IMR-90 (cell line): ENCODE measurements around the gene PSAPL1. TPM values are rescaled to one million over a fixed set of nuclear protein-coding genes. Genes with fewer than 3 reads are reported as not detected.

Source experiments
- ATAC-seq: fragments of 200-7000 bp; cut with Tn5 transposase; 2 replicates; pipeline ENCODE4 v1.9.1; 2020; ENCODE audit warnings: low read depth, mild to moderate bottlenecking, moderate library complexity
- BruUV-seq: library from RNA; stranded (reverse); fragments of 400-500 nt; replicated peaks from 2 replicates; lab custom pipeline; 2021; lab: Mats Ljungman, UMichigan
- CTCF ChIA-PET: fragments of 300-600 bp; formaldehyde crosslinking; extraction: SDS; loops from one replicate; lab custom pipeline; 2021; ENCODE audit warnings: antibody characterized with exemption; lab: Yijun Ruan, JAX
- POLR2A ChIA-PET: fragments of 300-600 bp; sonication (Branson Sonifier 250); formaldehyde crosslinking; loops from one replicate; lab custom pipeline; 2022; ENCODE audit warnings: antibody characterized with exemption; ENCODE audit not compliant: unreplicated experiment; lab: Charles Lee
- DNase-seq: peaks from one replicate; pipeline ENCODE4 v3.0.0; 2013
- H2AFZ ChIP-seq: replicated peaks from 2 replicates; pipeline ENCODE3; 2013; ENCODE audit warnings: low read length, mild to moderate bottlenecking; ENCODE audit not compliant: poor library complexity
- H2AK5ac ChIP-seq: 2 replicates; pipeline ENCODE4 v1.6.1; 2013; ENCODE audit warnings: low read depth, low read length, inconsistent platforms
- H2AK9ac ChIP-seq: replicated peaks from 2 replicates; pipeline ENCODE3; 2013; ENCODE audit warnings: mild to moderate bottlenecking, low read depth, low read length, moderate library complexity; ENCODE audit not compliant: poor library complexity
- H2BK120ac ChIP-seq: 2 replicates; pipeline ENCODE4 v1.6.1; 2013; ENCODE audit warnings: low read depth, low read length, inconsistent platforms
- H2BK15ac ChIP-seq: 3 replicates; pipeline ENCODE4 v1.6.1; 2013; ENCODE audit warnings: low read depth, low read length, inconsistent platforms
- H2BK20ac ChIP-seq: 2 replicates; pipeline ENCODE4 v1.6.1; 2013; ENCODE audit warnings: low read depth, mild to moderate bottlenecking, inconsistent platforms, low read length, moderate library complexity
- H2BK5ac ChIP-seq: 2 replicates; pipeline ENCODE4 v1.6.1; 2013; ENCODE audit warnings: mild to moderate bottlenecking, low read depth, low read length, inconsistent platforms; ENCODE audit not compliant: poor library complexity, severe bottlenecking
- H3K14ac ChIP-seq: replicated peaks from 2 replicates; pipeline ENCODE4 v1.6.1; 2013; ENCODE audit warnings: low read depth, low read length, inconsistent platforms
- H3K18ac ChIP-seq: 2 replicates; pipeline ENCODE4 v1.6.1; 2013; ENCODE audit warnings: low read depth, low read length, control low read depth
- H3K23ac ChIP-seq: 2 replicates; pipeline ENCODE4 v1.6.1; 2013; ENCODE audit warnings: low read depth, low read length, inconsistent platforms
- H3K27ac ChIP-seq: 2 replicates; pipeline ENCODE4 v1.5.1; 2013; ENCODE audit warnings: mild to moderate bottlenecking, control low read depth, low read length; ENCODE audit not compliant: insufficient read depth
- H3K27me3 ChIP-seq: 2 replicates; pipeline ENCODE4 v1.6.1; 2013; ENCODE audit warnings: low read length; ENCODE audit not compliant: control insufficient read depth, insufficient read depth
- H3K36me3 ChIP-seq: 2 replicates; pipeline ENCODE4 v1.6.1; 2013; ENCODE audit warnings: low read length, mixed read lengths; ENCODE audit not compliant: control insufficient read depth, insufficient read depth
- H3K4ac ChIP-seq: 2 replicates; pipeline ENCODE4 v1.6.1; 2013; ENCODE audit warnings: low read depth, low read length, inconsistent platforms
- H3K4me1 ChIP-seq: 2 replicates; pipeline ENCODE4 v1.6.1; 2013; ENCODE audit warnings: low read length, mixed read lengths; ENCODE audit not compliant: control insufficient read depth, insufficient read depth
- H3K4me2 ChIP-seq: 2 replicates; pipeline ENCODE4 v1.6.1; 2013; ENCODE audit warnings: low read depth, mild to moderate bottlenecking, control low read depth, low read length, moderate library complexity
- H3K4me3 ChIP-seq: 2 replicates; pipeline ENCODE4 v1.5.1; 2013; ENCODE audit warnings: low read depth, mild to moderate bottlenecking, control low read depth, low read length, moderate library complexity; ENCODE audit not compliant: insufficient read depth
- H3K56ac ChIP-seq: 2 replicates; pipeline ENCODE4 v1.6.1; 2013; ENCODE audit warnings: low read length, inconsistent platforms; ENCODE audit not compliant: insufficient read depth; ENCODE audit errors: extremely low read depth
- H3K79me1 ChIP-seq, 2 experiments: 2 replicates each; pipeline ENCODE4 v1.6.1; 2013; ENCODE audit warnings: low read length in 2 of 2, inconsistent platforms in 1 of 2, low read depth in 1 of 2
- H3K9ac ChIP-seq: 2 replicates; pipeline ENCODE4 v1.6.1; 2013; ENCODE audit warnings: low read depth, low read length, control low read depth
- H3K9me1 ChIP-seq: 2 replicates; pipeline ENCODE4 v1.6.1; 2013; ENCODE audit warnings: low read length, inconsistent platforms; ENCODE audit not compliant: insufficient read depth
- H3K9me3 ChIP-seq: 2 replicates; pipeline ENCODE4 v1.6.1; 2013; ENCODE audit warnings: low read length; ENCODE audit not compliant: control insufficient read depth, insufficient read depth
- H4K20me1 ChIP-seq: 2 replicates; pipeline ENCODE4 v1.6.1; 2013; ENCODE audit warnings: low read length, inconsistent platforms; ENCODE audit not compliant: insufficient read depth
- H4K5ac ChIP-seq: 2 replicates; pipeline ENCODE4 v1.6.1; 2013; ENCODE audit warnings: mild to moderate bottlenecking, low read depth, low read length, control low read depth
- H4K8ac ChIP-seq, 2 experiments: 2 replicates each; pipeline ENCODE4 v1.6.1; 2013; ENCODE audit warnings: low read depth in 2 of 2, low read length in 2 of 2, control low read depth in 1 of 2, inconsistent platforms in 1 of 2
- H4K91ac ChIP-seq: 2 replicates; pipeline ENCODE4 v1.6.1; 2013; ENCODE audit warnings: low read depth, low read length, inconsistent platforms; ENCODE audit not compliant: insufficient read depth
- CEBPB ChIP-seq: IDR thresholded peaks from 2 replicates; pipeline ENCODE4 v1.6.1; 2012; ENCODE audit warnings: low read depth, low read length, improper control_type of control experiment
- CHD1 ChIP-seq: IDR thresholded peaks from 2 replicates; pipeline ENCODE4 v1.6.1; 2012; ENCODE audit warnings: low read depth, low read length, improper control_type of control experiment
- MAFK ChIP-seq: IDR thresholded peaks from 2 replicates; pipeline ENCODE4 v1.6.1; 2012; ENCODE audit warnings: low read depth, low read length, improper control_type of control experiment
- MAZ ChIP-seq: IDR thresholded peaks from 2 replicates; pipeline ENCODE4 v1.6.1; 2012; ENCODE audit warnings: low read depth, mild to moderate bottlenecking, low read length, improper control_type of control experiment, moderate library complexity, borderline replicate concordance
- MXI1 ChIP-seq: IDR thresholded peaks from 2 replicates; pipeline ENCODE4 v1.6.1; 2012; ENCODE audit warnings: low read depth, mild to moderate bottlenecking, low read length, moderate library complexity, borderline replicate concordance
- POLR2A ChIP-seq: IDR thresholded peaks from 2 replicates; pipeline ENCODE4 v1.6.1; 2012; ENCODE audit warnings: mild to moderate bottlenecking, low read depth, low read length
- RAD21 ChIP-seq: IDR thresholded peaks from 2 replicates; pipeline ENCODE4 v1.6.1; 2012; ENCODE audit warnings: low read length, improper control_type of control experiment
- RCOR1 ChIP-seq: IDR thresholded peaks from 2 replicates; pipeline ENCODE4 v1.6.1; 2012; ENCODE audit warnings: mild to moderate bottlenecking, low read length, improper control_type of control experiment; ENCODE audit not compliant: insufficient replicate concordance
- RFX5 ChIP-seq: IDR thresholded peaks from 2 replicates; pipeline ENCODE4 v1.8.0; 2012; ENCODE audit warnings: low read depth, mild to moderate bottlenecking, low read length, moderate library complexity
- WGBS, 2 experiments: methylation state at CpG; one replicate each; pipeline versions ENCODE4 v1.1.5 to v1.1.7; 2013; ENCODE audit warnings: missing lambda C conversion rate in 2 of 2; ENCODE audit not compliant: insufficient read length in 1 of 2; ENCODE audit errors: extremely low coverage in 2 of 2; 5-methylcytosine and 5-hydroxymethylcytosine counted together
- dilution Hi-C: fragments of 300-500 bp; cut with HindIII; formaldehyde crosslinking; loops from one replicate; pipeline ENCODE4 v1.14.3; 2018; ENCODE audit warnings: low sequenced_read_pairs; ENCODE audit not compliant: unreplicated experiment
- in situ Hi-C: fragments of 300-500 bp; cut with MboI; formaldehyde crosslinking; loops from 3 replicates; pipeline ENCODE4 v1.14.3; 2019; ENCODE audit warnings: low sequenced_read_pairs, inconsistent platforms, mixed read lengths
- intact Hi-C: fragments of 100-400 bp; cut with micrococcal nuclease; formaldehyde crosslinking; loops from 2 replicates; pipeline ENCODE4 v1.10.0; 2022
- polyA plus RNA-seq, 3 experiments: library from polyadenylated mRNA; depleted of rRNA; stranded (reverse); fragments of >200 nt; gene quantifications; 2 replicates each; pipeline ENCODE4 v1.2.3, GENCODE V29; 2012; ENCODE audit warnings: low replicate concordance in 1 of 3
- total RNA-seq: library from RNA; depleted of rRNA; stranded (reverse); fragments of >200 nt; gene quantifications from 2 replicates; pipeline ENCODE4 v1.2.3, GENCODE V29; 2012
- TF ChIP-seq, protein P1 (sequence below): conservative IDR thresholded peaks from 2 replicates; pipeline ENCODE4 v1.5.1; 2012; ENCODE audit warnings: mild to moderate bottlenecking, low read depth, low read length, improper control_type of control experiment

Gene PSAPL1
- total and polyA plus RNA-seq, 2 of the 4 experiments (the other 2 are of a cell fraction) = not detected

DNA sequence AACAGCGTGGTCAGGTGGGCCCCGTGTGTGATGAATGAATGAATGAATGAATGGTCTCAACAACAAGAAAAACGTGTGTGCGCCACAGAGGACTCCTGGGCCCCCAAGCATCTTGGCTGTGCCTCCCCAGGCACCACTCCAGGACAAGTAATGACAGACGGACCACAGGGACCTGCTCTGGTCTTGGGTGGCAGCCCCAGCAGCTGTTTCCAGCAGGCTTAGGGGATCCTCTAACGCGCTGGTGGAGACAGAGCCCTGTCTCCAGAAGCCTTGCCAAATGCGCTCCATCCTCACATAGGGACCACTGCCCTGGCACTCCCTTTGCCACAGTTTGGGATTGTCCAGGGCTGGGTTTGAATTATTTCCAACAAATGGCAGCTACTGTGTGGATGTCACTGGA lies 39.1 kb downstream of the PSAPL1 start:
- Histone ChIP-seq H3K9me3 (no peaks in the 10 kb centered on the region), H2BK5ac (no peak overlapping the region), H3K27ac (no peak overlapping the region), H3K14ac (no peak overlapping the region), H2BK120ac (no peak overlapping the region), H4K5ac (no peak overlapping the region), H3K56ac (no peak overlapping the region), H2BK15ac (no peak overlapping the region), H4K8ac (no peak overlapping the region), H3K27me3 (peaks cover 62% of the 10 kb centered on the region), H3K79me1 (no peaks in the 10 kb centered on the region), H4K91ac (no peak overlapping the region), H2BK20ac (no peak overlapping the region), H2AFZ (no peak overlapping the region), H3K36me3 (no peaks in the 10 kb centered on the region), H4K20me1 (no peaks in the 10 kb centered on the region), H3K4me1 (no peaks in the 10 kb centered on the region), H3K9ac (no peak overlapping the region), H3K4me2 (no peak overlapping the region), H3K9me1 (no peaks in the 10 kb centered on the region), H3K23ac (no peak overlapping the region), H2AK5ac (no peak overlapping the region), H3K4ac (no peak overlapping the region), H3K18ac (no peak overlapping the region), H3K4me3 (no peak overlapping the region), H2AK9ac (no peak overlapping the region)
- intact Hi-C loops (no loop called here), in situ Hi-C loops (no loop called here), dilution Hi-C loops (no loop called here)
- no peak for ATAC-seq
- BruUV-seq = no TSS peak
- TF ChIP-seq CEBPB (no peak), MXI1 (no peak), MAZ (no peak), POLR2A (no peak), RCOR1 (no peak), RAD21 (no peak), MAFK (no peak), RFX5 (no peak), CHD1 (no peak)
- TF ChIP-seq, protein P1, sequence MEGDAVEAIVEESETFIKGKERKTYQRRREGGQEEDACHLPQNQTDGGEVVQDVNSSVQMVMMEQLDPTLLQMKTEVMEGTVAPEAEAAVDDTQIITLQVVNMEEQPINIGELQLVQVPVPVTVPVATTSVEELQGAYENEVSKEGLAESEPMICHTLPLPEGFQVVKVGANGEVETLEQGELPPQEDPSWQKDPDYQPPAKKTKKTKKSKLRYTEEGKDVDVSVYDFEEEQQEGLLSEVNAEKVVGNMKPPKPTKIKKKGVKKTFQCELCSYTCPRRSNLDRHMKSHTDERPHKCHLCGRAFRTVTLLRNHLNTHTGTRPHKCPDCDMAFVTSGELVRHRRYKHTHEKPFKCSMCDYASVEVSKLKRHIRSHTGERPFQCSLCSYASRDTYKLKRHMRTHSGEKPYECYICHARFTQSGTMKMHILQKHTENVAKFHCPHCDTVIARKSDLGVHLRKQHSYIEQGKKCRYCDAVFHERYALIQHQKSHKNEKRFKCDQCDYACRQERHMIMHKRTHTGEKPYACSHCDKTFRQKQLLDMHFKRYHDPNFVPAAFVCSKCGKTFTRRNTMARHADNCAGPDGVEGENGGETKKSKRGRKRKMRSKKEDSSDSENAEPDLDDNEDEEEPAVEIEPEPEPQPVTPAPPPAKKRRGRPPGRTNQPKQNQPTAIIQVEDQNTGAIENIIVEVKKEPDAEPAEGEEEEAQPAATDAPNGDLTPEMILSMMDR = no peak
- no peak for DNase-seq
- ChIA-PET POLR2A (no interaction called here), CTCF (no interaction called here)
- 58% methylated on average over 5 of the region's 8 CpGs; no CpG with 5 or more reads in 1 of the 2 experiments for WGBS, 2 experiments
